ENCODE measurements around the gene SPATA20.

Gene SPATA20

GRCh38 chr17:50569592-50569991, 22.6 kb downstream of the SPATA20 start:
- no peak for TF ChIP-seq CTCF (IDR thresholded peaks at IDR 0.05; ENCODE audit: low read depth, low read length)
- DNase-seq (ENCODE audit: low read depth in 2 of 2): no peak
- H3K4me3 ChIP-seq (replicated peaks in 1 of 2; ENCODE audit: low read depth in 2 of 2, low read length in 2 of 2): no peak overlapping the region

GRCh38 chr17:50570032-50570431, 23.1 kb downstream of the SPATA20 start:
- DNase-seq (ENCODE audit: low read depth in 2 of 2): no peak
- TF ChIP-seq CTCF (IDR thresholded peaks at IDR 0.05; ENCODE audit: low read depth, low read length): no peak
- no peak overlapping the region for H3K4me3 ChIP-seq (replicated peaks in 1 of 2; ENCODE audit: low read depth in 2 of 2, low read length in 2 of 2)

GRCh38 chr17:50570528-50570927, 23.6 kb downstream of the SPATA20 start:
- TF ChIP-seq CTCF (IDR thresholded peaks at IDR 0.05; ENCODE audit: low read depth, low read length): no peak

GRCh38 chr17:50571681-50572080, 24.7 kb downstream of the SPATA20 start:
- H3K4me3 ChIP-seq (replicated peaks in 1 of 2; ENCODE audit: low read depth in 2 of 2, low read length in 2 of 2): no peak overlapping the region
- no peak for DNase-seq (ENCODE audit: low read depth in 2 of 2)
- TF ChIP-seq CTCF (IDR thresholded peaks at IDR 0.05; ENCODE audit: low read depth, low read length): no peak

More at GRCh38 chr17:50570528-50570927, 23.6 kb downstream of the SPATA20 start:
- no peak for DNase-seq (ENCODE audit: low read depth in 2 of 2)
- H3K4me3 ChIP-seq (replicated peaks in 1 of 2; ENCODE audit: low read depth in 2 of 2, low read length in 2 of 2): no peak overlapping the region

- no peak for DNase-seq (ENCODE audit: low read depth in 2 of 2)
- no peak overlapping the region for H3K4me3 ChIP-seq (replicated peaks in 1 of 2; ENCODE audit: low read depth in 2 of 2, low read length in 2 of 2)
- no peak for TF ChIP-seq CTCF (IDR thresholded peaks at IDR 0.05; ENCODE audit: low read depth, low read length)
Measured at GRCh38 chr17:50572541-50572940, 25.6 kb downstream of the SPATA20 start.

- H3K4me3 ChIP-seq (replicated peaks in 1 of 2; ENCODE audit: low read depth in 2 of 2, low read length in 2 of 2): no peak overlapping the region
- TF ChIP-seq CTCF (IDR thresholded peaks at IDR 0.05; ENCODE audit: low read depth, low read length): no peak
Measured at GRCh38 chr17:50573866-50574611, 27.1 kb downstream of the SPATA20 start.

More at GRCh38 chr17:50573866-50574611, 27.1 kb downstream of the SPATA20 start:
- DNase-seq (ENCODE audit: low read depth in 2 of 2): no peak
